SK-N-MC (cell line): ENCODE results near the gene ABCC6.

Experiments used
- EZH2 ChIP-seq: fragments of 200-600 bp; sonication (generic); IDR thresholded peaks from one replicate; pipeline ENCODE4 v1.6.1; 2017; ENCODE audit warnings: antibody characterized with exemption
- POLR2AphosphoS5 ChIP-seq: IDR thresholded peaks from 2 replicates; pipeline ENCODE4 v1.6.1; 2012; ENCODE audit warnings: mild to moderate bottlenecking, low read depth, low read length, borderline replicate concordance

- TF ChIP-seq EZH2 (no peak), POLR2AphosphoS5 (no peak)
Observed at GRCh38 chr16:16147316-16147999, 75.8 kb downstream of the ABCC6 start.
